Activated naive CD8-positive, alpha-beta T cell treated with anti-CD3 and anti-CD28 coated beads, Interleukin-2, amount 50 U/mL, for 16 hours (primary cell): ENCODE measurements around the gene CTAG1A.
"Not testable (repeated sequence)": the region's sequence is repeated elsewhere in the genome, so short reads cannot be mapped to it uniquely, and the experiment has no call there.

Source experiments
- DNase-seq: peaks from one replicate; pipeline ENCODE4 v3.0.0-alpha.2; 2020; ENCODE audit warnings: low read depth, low spot score

Gene CTAG1A

GRCh38 chrX:154584585-154585183 lies at the start of gene CTAG1A:
TSS of gene CTAG1A (plus strand) at chrX:154585133. CDS start at chrX:154585207, 74 bp downstream.
- not testable (repeated sequence) for DNase-seq

GRCh38 chrX:154535892-154536291 lies 49.0 kb upstream of the CTAG1A start:
- no peak for DNase-seq

GRCh38 chrX:154539077-154539476 lies 45.9 kb upstream of the CTAG1A start:
- no peak for DNase-seq

GRCh38 chrX:154540365-154540764 lies 44.6 kb upstream of the CTAG1A start:
- not testable (repeated sequence) for DNase-seq

- no peak for DNase-seq
Observed at GRCh38 chrX:154540897-154541535, 43.9 kb upstream of the CTAG1A start.

- DNase-seq, result no peak
Observed at GRCh38 chrX:154541589-154541895, 43.4 kb upstream of the CTAG1A start.

GRCh38 chrX:154541896-154542722 lies 42.8 kb upstream of the CTAG1A start:
- DNase-seq, result peak; percentile 30

- no peak for DNase-seq
Observed at GRCh38 chrX:154542723-154543424, 42.1 kb upstream of the CTAG1A start.

- DNase-seq, result no peak
Observed at GRCh38 chrX:154545673-154546274, 39.2 kb upstream of the CTAG1A start.

GRCh38 chrX:154546354-154547244 lies 38.3 kb upstream of the CTAG1A start, which contains the start of gene G6PD:
TSS of gene G6PD (minus strand) at chrX:154546846. CDS start at chrX:154546155, 691 bp downstream.
- peak; percentile 46 for DNase-seq

- peak; percentile 65 for DNase-seq
Observed at GRCh38 chrX:154547245-154548027, 37.5 kb upstream of the CTAG1A start, which contains the start of gene IKBKG. TSS of gene IKBKG (plus strand) at chrX:154547620. CDS start at chrX:154552003, 4,383 bp downstream.

GRCh38 chrX:154548028-154548316 lies 37.0 kb upstream of the CTAG1A start:
- no peak for DNase-seq

GRCh38 chrX:154549766-154550165 lies 35.2 kb upstream of the CTAG1A start:
- DNase-seq, result no peak

GRCh38 chrX:154552112-154552806 lies 32.7 kb upstream of the CTAG1A start:
- not testable (repeated sequence) for DNase-seq

GRCh38 chrX:154558060-154558690 lies 26.8 kb upstream of the CTAG1A start:
- not testable (repeated sequence) for DNase-seq

GRCh38 chrX:154558896-154559295 lies 26.0 kb upstream of the CTAG1A start:
- not testable (repeated sequence) for DNase-seq

- not testable (repeated sequence) for DNase-seq
Observed at GRCh38 chrX:154560326-154560725, 24.6 kb upstream of the CTAG1A start.

- not testable (repeated sequence) for DNase-seq
Observed at GRCh38 chrX:154562295-154562694, 22.6 kb upstream of the CTAG1A start.

- not testable (repeated sequence) for DNase-seq
Observed at GRCh38 chrX:154570361-154570760, 14.6 kb upstream of the CTAG1A start.
